GM12891 (cell line): ENCODE data around the gene DMD.

Experiments used
- POLR2A ChIP-seq: IDR thresholded peaks from 2 replicates; pipeline ENCODE4 v1.6.1; 2011; ENCODE audit warnings: low read depth, low read length, control low read depth
- SPI1 ChIP-seq: IDR thresholded peaks from 2 replicates; pipeline ENCODE4 v1.6.1; 2011; ENCODE audit warnings: low read depth, low read length, control low read depth

DNA sequence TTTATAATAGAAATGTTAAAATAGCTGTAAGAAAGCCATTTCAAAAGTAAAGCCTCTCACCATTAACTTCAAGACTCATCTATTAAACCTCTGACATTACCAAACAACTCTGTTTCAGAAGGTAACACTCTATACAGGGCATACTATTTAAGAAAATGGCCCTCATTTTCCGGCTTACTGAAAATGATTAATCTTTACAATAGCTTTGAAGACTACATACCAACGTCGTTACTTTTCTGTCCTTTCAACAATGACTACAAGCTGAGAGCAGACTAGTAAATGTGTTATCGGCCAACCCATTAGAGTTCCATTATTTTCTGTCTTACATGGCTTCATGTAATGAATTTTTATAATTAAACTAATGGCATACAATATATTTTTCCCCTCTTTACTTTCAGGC, 1545.9 kb downstream of the DMD start:
- TF ChIP-seq POLR2A (no peak), SPI1 (no peak)
